ENCODE measurements around the gene SYNE1. TPM values are rescaled to one million over a fixed set of nuclear protein-coding genes. Genes with fewer than 3 reads are reported as not detected.

Gene SYNE1
- total and polyA plus RNA-seq, 5 experiments from 2014 or later: 40.7 to 186 (median 69.5) TPM

GRCh38 chr6:152308306-152308705 is 328.9 kb downstream of the SYNE1 start:
- DNase-seq (no peak), ATAC-seq (no peak)
- peak overlapping the region in 1 of 10 donors; percentile 81 for H3K27ac Mint-ChIP-seq
- POLR2A ChIA-PET: no interaction called here
- no peaks in the 10 kb centered on the region for H3K27me3 Mint-ChIP-seq
- H3K4me1 Mint-ChIP-seq: peaks cover 16 to 39% (median 32%) of the 10 kb centered on the region in 4 donors
- H3K9me3 Mint-ChIP-seq: no peaks in the 10 kb centered on the region
- no peak overlapping the region for H3K4me3 Mint-ChIP-seq
- H3K36me3 Mint-ChIP-seq: no peaks in the 10 kb centered on the region

- Mint-ChIP-seq H3K27ac (peak overlapping the region in 2 of 10 donors; percentile 37 to 48), H3K27me3 (no peaks in the 10 kb centered on the region), H3K9me3 (no peaks in the 10 kb centered on the region), H3K36me3 (no peaks in the 10 kb centered on the region), H3K4me3 (no peak overlapping the region), H3K4me1 (peaks cover 19 to 42% (median 38%) of the 10 kb centered on the region in 4 donors)
- no peak for DNase-seq
- POLR2A ChIA-PET: no interaction called here
- ATAC-seq: no peak
Measured at GRCh38 chr6:152305672-152306071, 331.5 kb downstream of the SYNE1 start.

GRCh38 chr6:152301765-152302568 is 335.2 kb downstream of the SYNE1 start:
- POLR2A ChIA-PET: interaction anchor here (0.6 to 3.0 kb wide), 6 partner anchors 9 to 911 kb away, joined by 3 to 21 read pairs (median 12); partner anchors contain the start of gene ZBTB2
- H3K36me3 Mint-ChIP-seq: peaks cover 0 to 3% (median 0%) of the 10 kb centered on the region in 3 donors
- no peaks in the 10 kb centered on the region for H3K27me3 Mint-ChIP-seq
- no peaks in the 10 kb centered on the region for H3K9me3 Mint-ChIP-seq
- peak overlapping the region; percentile 97 to 100 (median 98) for H3K27ac Mint-ChIP-seq
- peak; percentile 78 to 92 (median 86) for DNase-seq
- H3K4me1 Mint-ChIP-seq: peaks cover 18 to 43% (median 40%) of the 10 kb centered on the region in 4 donors
- peak; percentile 96 for ATAC-seq
- peak overlapping the region; percentile 98 to 100 (median 100) for H3K4me3 Mint-ChIP-seq

GRCh38 chr6:152301021-152301764 is 336.0 kb downstream of the SYNE1 start:
- H3K36me3 Mint-ChIP-seq: peaks cover 0 to 8% (median 2%) of the 10 kb centered on the region in 3 donors
- DNase-seq (no peak), ATAC-seq (peak; percentile 35 to 43)
- H3K9me3 Mint-ChIP-seq: no peaks in the 10 kb centered on the region
- H3K27me3 Mint-ChIP-seq: no peaks in the 10 kb centered on the region
- POLR2A ChIA-PET: interaction anchor here (0.6 to 3.0 kb wide), 6 partner anchors 9 to 910 kb away, joined by 3 to 21 read pairs (median 12); partner anchors contain the start of gene ZBTB2
- H3K4me1 Mint-ChIP-seq: peaks cover 23 to 50% (median 47%) of the 10 kb centered on the region in 4 donors
- H3K4me3 Mint-ChIP-seq: peak overlapping the region; percentile 98 to 100 (median 100)
- H3K27ac Mint-ChIP-seq: peak overlapping the region; percentile 97 to 100 (median 98)

- no peaks in the 10 kb centered on the region for H3K27me3 Mint-ChIP-seq
- H3K27ac Mint-ChIP-seq: peak overlapping the region; percentile 46 to 100 (median 98)
- ATAC-seq: no peak
- peaks cover 0 to 15% (median 8%) of the 10 kb centered on the region in 3 donors for H3K36me3 Mint-ChIP-seq
- no peak for DNase-seq
- POLR2A ChIA-PET: interaction anchor here (2.6 to 3.0 kb wide), 2 partner anchors 10 to 115 kb away, joined by 19 to 21 read pairs; no protein-coding TSS in a partner anchor
- peak overlapping the region; percentile 98 to 100 (median 100) for H3K4me3 Mint-ChIP-seq
- peaks cover 30 to 55% (median 52%) of the 10 kb centered on the region in 4 donors for H3K4me1 Mint-ChIP-seq
- no peaks in the 10 kb centered on the region for H3K9me3 Mint-ChIP-seq
Measured at GRCh38 chr6:152300517-152300916, 336.6 kb downstream of the SYNE1 start.

GRCh38 chr6:152298848-152299735 is 338.1 kb downstream of the SYNE1 start:
- H3K27ac Mint-ChIP-seq: peak overlapping the region in 5 of 10 donors; percentile 39 to 62 (median 45)
- no peaks in the 10 kb centered on the region for H3K9me3 Mint-ChIP-seq
- no peaks in the 10 kb centered on the region for H3K27me3 Mint-ChIP-seq
- POLR2A ChIA-PET: interaction anchor here (1.2 kb wide), 1 partner anchor 114 kb away, joined by 3 read pairs; no protein-coding TSS in a partner anchor
- peaks cover under 1 to 26% (median 9%) of the 10 kb centered on the region in 3 donors for H3K36me3 Mint-ChIP-seq
- ATAC-seq (no peak), DNase-seq (no peak)
- H3K4me1 Mint-ChIP-seq: peaks cover 34 to 59% (median 56%) of the 10 kb centered on the region in 4 donors
- peak overlapping the region in 9 of 10 donors; percentile 18 to 72 (median 56) for H3K4me3 Mint-ChIP-seq

- H3K9me3 Mint-ChIP-seq: no peaks in the 10 kb centered on the region
- H3K27ac Mint-ChIP-seq: peak overlapping the region in 2 of 10 donors; percentile 37 to 39
- ATAC-seq (no peak), DNase-seq (no peak)
- H3K36me3 Mint-ChIP-seq: peaks cover 9 to 35% (median 9%) of the 10 kb centered on the region in 3 donors
- peaks cover 36 to 59% (median 56%) of the 10 kb centered on the region in 4 donors for H3K4me1 Mint-ChIP-seq
- H3K27me3 Mint-ChIP-seq: no peaks in the 10 kb centered on the region
- H3K4me3 Mint-ChIP-seq: peak overlapping the region in 1 of 10 donors; percentile 4
- POLR2A ChIA-PET: interaction anchor here (1.3 kb wide), 1 partner anchor 113 kb away, joined by 4 read pairs; no protein-coding TSS in a partner anchor
Measured at GRCh38 chr6:152298055-152298647, 339.0 kb downstream of the SYNE1 start.

GRCh38 chr6:152296648-152297376 is 340.4 kb downstream of the SYNE1 start:
- Mint-ChIP-seq H3K27me3 (no peaks in the 10 kb centered on the region), H3K4me1 (peaks cover 34 to 63% (median 52%) of the 10 kb centered on the region in 4 donors), H3K27ac (peak overlapping the region in 6 of 10 donors; percentile 3 to 72 (median 50)), H3K36me3 (peaks cover 11 to 48% (median 14%) of the 10 kb centered on the region in 3 donors), H3K4me3 (no peak overlapping the region), H3K9me3 (no peaks in the 10 kb centered on the region)
- POLR2A ChIA-PET: interaction anchor here (0.6 to 1.3 kb wide), 2 partner anchors 21 to 111 kb away, joined by 3 to 4 read pairs; no protein-coding TSS in a partner anchor
- no peak for ATAC-seq
- no peak for DNase-seq

DNA sequence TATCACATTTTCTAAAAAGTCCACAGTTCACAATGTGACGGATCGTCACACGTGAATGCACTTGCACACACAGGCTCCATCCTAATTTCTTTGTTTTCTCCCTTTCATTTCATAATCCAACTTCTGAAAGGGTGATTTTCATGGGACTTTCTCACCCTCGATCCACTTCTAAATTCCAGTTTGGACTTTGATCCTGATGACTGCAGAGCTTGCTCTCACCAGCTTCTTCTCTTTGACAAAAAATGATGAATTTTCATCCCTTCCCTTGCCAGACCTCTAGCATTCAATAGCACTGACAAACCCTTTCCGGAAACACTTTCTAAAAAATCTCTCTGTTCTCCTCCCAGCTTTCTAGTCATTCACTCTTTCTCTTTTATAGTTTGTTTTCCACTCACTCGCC is 341.2 kb downstream of the SYNE1 start:
- no peak overlapping the region for H3K4me3 Mint-ChIP-seq
- peaks cover 14 to 56% (median 19%) of the 10 kb centered on the region in 3 donors for H3K36me3 Mint-ChIP-seq
- no peaks in the 10 kb centered on the region for H3K9me3 Mint-ChIP-seq
- no peak for DNase-seq
- peaks cover 32 to 61% (median 49%) of the 10 kb centered on the region in 4 donors for H3K4me1 Mint-ChIP-seq
- ATAC-seq: no peak
- H3K27me3 Mint-ChIP-seq: no peaks in the 10 kb centered on the region
- peak overlapping the region in 4 of 10 donors; percentile 23 to 72 (median 61) for H3K27ac Mint-ChIP-seq
- POLR2A ChIA-PET: no interaction called here

DNA sequence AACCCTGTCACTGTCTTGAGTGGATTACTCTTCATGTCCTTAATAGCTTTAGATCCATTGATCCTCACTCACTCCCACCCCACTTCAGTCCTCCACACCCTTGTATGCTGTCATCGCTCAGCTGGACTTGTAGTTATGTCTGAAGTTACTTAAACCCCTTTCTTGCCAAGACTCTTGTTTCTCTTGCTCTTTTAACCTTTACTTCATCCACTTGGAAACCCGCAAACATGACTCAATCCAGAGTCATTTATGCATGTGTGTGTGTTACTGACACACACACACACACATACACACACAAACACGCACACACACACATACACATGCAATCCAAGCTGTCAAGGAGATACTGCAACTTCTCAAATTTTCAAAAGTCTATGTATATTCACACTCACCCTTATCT is 341.8 kb downstream of the SYNE1 start:
- no peak for DNase-seq
- POLR2A ChIA-PET: no interaction called here
- ATAC-seq: no peak

GRCh38 chr6:152293404-152293803 is 343.8 kb downstream of the SYNE1 start:
- POLR2A ChIA-PET: no interaction called here

More for the DNA sequence above, 341.8 kb downstream of the SYNE1 start:
- no peaks in the 10 kb centered on the region for H3K27me3 Mint-ChIP-seq
- H3K9me3 Mint-ChIP-seq: no peaks in the 10 kb centered on the region
- H3K4me1 Mint-ChIP-seq: peaks cover 27 to 55% (median 43%) of the 10 kb centered on the region in 4 donors
- H3K4me3 Mint-ChIP-seq: no peak overlapping the region
- H3K27ac Mint-ChIP-seq: peak overlapping the region in 6 of 10 donors; percentile 6 to 65 (median 52)
- H3K36me3 Mint-ChIP-seq: peaks cover 14 to 60% (median 19%) of the 10 kb centered on the region in 3 donors

More at GRCh38 chr6:152293404-152293803, 343.8 kb downstream of the SYNE1 start:
- H3K4me1 Mint-ChIP-seq: peaks cover 22 to 39% (median 30%) of the 10 kb centered on the region in 4 donors
- no peaks in the 10 kb centered on the region for H3K9me3 Mint-ChIP-seq
- no peak for DNase-seq
- no peak for ATAC-seq
- peaks cover 14 to 75% (median 19%) of the 10 kb centered on the region in 3 donors for H3K36me3 Mint-ChIP-seq
- H3K27ac Mint-ChIP-seq: peak overlapping the region in 4 of 10 donors; percentile 12 to 75 (median 62)
- H3K27me3 Mint-ChIP-seq: no peaks in the 10 kb centered on the region
- H3K4me3 Mint-ChIP-seq: no peak overlapping the region

All from naive thymus-derived CD8-positive, alpha-beta T cell (primary cell).